Stimulated activated CD8-positive, alpha-beta memory T cell treated with anti-CD3 and anti-CD28 coated beads, Interleukin-2, amount 100 ng/mL, for 1 hour (primary cell): ENCODE results near the gene SEPHS1.
"Not testable (repeated sequence)": the region's sequence is repeated elsewhere in the genome, so short reads cannot be mapped to it uniquely, and the experiment has no call there.

Source experiments
- DNase-seq, 2 donors: peaks; one replicate each; pipeline ENCODE4 v3.0.0-alpha.2; 2020; ENCODE audit warnings: low read depth in 2 of 2

Gene SEPHS1

GRCh38 chr10:13284050-13284449 lies 64.0 kb downstream of the SEPHS1 start:
- no peak for DNase-seq

GRCh38 chr10:13282348-13282747 lies 65.7 kb downstream of the SEPHS1 start:
- DNase-seq = not testable (repeated sequence)

- DNase-seq = no peak
Measured at GRCh38 chr10:13276749-13277365, 71.2 kb downstream of the SEPHS1 start.

- not testable (repeated sequence) for DNase-seq
Measured at GRCh38 chr10:13276146-13276545, 71.9 kb downstream of the SEPHS1 start.

GRCh38 chr10:13272164-13272571 lies 75.9 kb downstream of the SEPHS1 start:
- no peak for DNase-seq

GRCh38 chr10:13271552-13272163 lies 76.4 kb downstream of the SEPHS1 start:
- peak; percentile 2 to 22 for DNase-seq

GRCh38 chr10:13270877-13271551 lies 77.1 kb downstream of the SEPHS1 start:
- no peak for DNase-seq

- DNase-seq = no peak
Measured at GRCh38 chr10:13268841-13269240, 79.3 kb downstream of the SEPHS1 start.

- no peak for DNase-seq
Measured at GRCh38 chr10:13268310-13268709, 79.8 kb downstream of the SEPHS1 start.
